Transverse colon (tissue), 3 donors: ENCODE measurements around the gene CEP250.

Experiments used
- CTCF ChIP-seq, 5 experiments: fragments of 200-600 bp in 3 of 5; fragments of 450-650 bp in 2 of 5; sonication (generic) in 3 of 5; IDR thresholded peaks; 1 replicate in 2 of 5; 2 replicates in 3 of 5; pipeline ENCODE4 v1.5.1; 2016 to 2017; ENCODE audit warnings: antibody characterized with exemption in 5 of 5, inconsistent platforms in 3 of 5, mild to moderate bottlenecking in 2 of 5, moderate library complexity in 1 of 5
- POLR2A ChIP-seq: fragments of 450-650 bp; IDR thresholded peaks from one replicate; pipeline ENCODE4 v1.6.1; 2016; ENCODE audit warnings: antibody characterized with exemption, mild to moderate bottlenecking, moderate library complexity

GRCh38 chr20:35499271-35499670, 43.9 kb downstream of the CEP250 start:
- TF ChIP-seq CTCF (IDR thresholded peaks at IDR 0.05): no peak
- TF ChIP-seq POLR2A: no peak
